Smooth muscle cell (in vitro differentiated cells): ENCODE results near the gene ZNF335. TPM values are rescaled to one million over a fixed set of nuclear protein-coding genes. Genes with fewer than 3 reads are reported as not detected.

ENCODE experiments used
- DNase-seq: peaks from one replicate; lab custom pipeline; 2025; ENCODE audit not compliant: unreplicated experiment; lab: John Stamatoyannopoulos, UW
- H2AFZ ChIP-seq: fragments of 200-600 bp; sonication (generic); 2 replicates; pipeline ENCODE4 v1.6.0; 2016; ENCODE audit warnings: antibody characterized with exemption, low read depth, mild to moderate bottlenecking
- H3F3A ChIP-seq: fragments of 200-600 bp; sonication (generic); 2 replicates; pipeline ENCODE4 v1.6.0; 2017; ENCODE audit warnings: antibody characterized with exemption, low read depth
- H3K27ac ChIP-seq: fragments of 200-600 bp; sonication (generic); 2 replicates; pipeline ENCODE4 v1.5.1; 2016; ENCODE audit warnings: low read depth, mild to moderate bottlenecking
- H3K27me3 ChIP-seq: fragments of 200-600 bp; sonication (generic); 2 replicates; pipeline ENCODE4 v1.6.1; 2016; ENCODE audit warnings: low read depth, mild to moderate bottlenecking
- H3K36me3 ChIP-seq: fragments of 200-600 bp; sonication (generic); 2 replicates; pipeline ENCODE4 v1.5.1; 2016; ENCODE audit warnings: low read depth
- H3K4me1 ChIP-seq: fragments of 200-600 bp; sonication (generic); 2 replicates; pipeline ENCODE4 v1.5.1; 2016; ENCODE audit warnings: low read depth
- H3K4me2 ChIP-seq: fragments of 200-600 bp; sonication (generic); 2 replicates; pipeline ENCODE4 v1.6.0; 2016; ENCODE audit warnings: mild to moderate bottlenecking
- H3K4me3 ChIP-seq: fragments of 200-600 bp; sonication (generic); 2 replicates; pipeline ENCODE4 v1.5.1; 2016; ENCODE audit warnings: mild to moderate bottlenecking
- H3K79me2 ChIP-seq: fragments of 200-600 bp; sonication (generic); 2 replicates; pipeline ENCODE4 v1.6.0; 2016; ENCODE audit warnings: low read depth, mild to moderate bottlenecking
- H3K9ac ChIP-seq: fragments of 200-600 bp; sonication (generic); 2 replicates; pipeline ENCODE4 v1.6.0; 2016; ENCODE audit warnings: low read depth
- H3K9me3 ChIP-seq: fragments of 200-600 bp; sonication (generic); replicated peaks from 2 replicates; pipeline ENCODE4 v1.5.1; 2016; ENCODE audit warnings: low read depth
- H4K20me1 ChIP-seq: fragments of 200-600 bp; sonication (generic); 2 replicates; pipeline ENCODE4 v1.6.0; 2016; ENCODE audit warnings: low read depth
- CTCF ChIP-seq: fragments of 200-600 bp; sonication (generic); IDR thresholded peaks from 2 replicates; pipeline ENCODE4 v1.5.1; 2017; ENCODE audit warnings: borderline replicate concordance, mild to moderate bottlenecking, antibody characterized with exemption; ENCODE audit not compliant: insufficient read depth, poor library complexity, severe bottlenecking
- WGBS: methylation state at CpG from one replicate; pipeline ENCODE4 v1.1.7; 2016; ENCODE audit warnings: low lambda C conversion rate; 5-methylcytosine and 5-hydroxymethylcytosine counted together
- polyA plus RNA-seq: library from polyadenylated mRNA; unstranded; fragments of >200 nt; fragmentation: Nextera tagmentation; extraction: Ambion mirVana; gene quantifications from 2 replicates; pipeline ENCODE4 v1.2.1, GENCODE V29; 2016
- total RNA-seq: library from RNA; depleted of rRNA; stranded (reverse); fragments of >200 nt; gene quantifications from 2 replicates; pipeline ENCODE4 v1.2.3, GENCODE V29; 2014

ZNF335 gene
- total and polyA plus RNA-seq, 2 experiments from 2014 or later, result 11.2 to 14.2 TPM

GRCh38 chr20:45944965-45945677 is 26.9 kb downstream of the ZNF335 start:
- Histone ChIP-seq H3K4me3 (no peak overlapping the region), H3K27ac (no peak overlapping the region), H3K4me1 (no peaks in the 10 kb centered on the region), H3K36me3 (no peaks in the 10 kb centered on the region), H2AFZ (no peak overlapping the region), H3K9ac (no peak overlapping the region), H3K4me2 (no peak overlapping the region), H3K9me3 (no peaks in the 10 kb centered on the region), H3F3A (peaks cover 8% of the 10 kb centered on the region), H3K79me2 (no peaks in the 10 kb centered on the region), H4K20me1 (no peaks in the 10 kb centered on the region), H3K27me3 (no peaks in the 10 kb centered on the region)
- TF ChIP-seq CTCF, result no peak
- WGBS, result 94% methylated on average over 19 of the region's 19 CpGs
- DNase-seq, result no peak

- Histone ChIP-seq H3K4me2 (no peak overlapping the region), H3K9me3 (no peaks in the 10 kb centered on the region), H3K27ac (peak overlapping the region; percentile 28), H3K36me3 (no peaks in the 10 kb centered on the region), H2AFZ (no peak overlapping the region), H3F3A (peaks cover 1% of the 10 kb centered on the region), H3K9ac (no peak overlapping the region), H3K79me2 (no peaks in the 10 kb centered on the region), H3K4me1 (no peaks in the 10 kb centered on the region), H4K20me1 (no peaks in the 10 kb centered on the region), H3K4me3 (no peak overlapping the region), H3K27me3 (no peaks in the 10 kb centered on the region)
- TF ChIP-seq CTCF, result no peak
- no peak for DNase-seq
- WGBS, result 89% methylated on average over 15 of the region's 15 CpGs
These were observed 27.6 kb downstream of the ZNF335 start for GRCh38 chr20:45944151-45944964.

- Histone ChIP-seq H3K9ac (no peak overlapping the region), H3K4me3 (no peak overlapping the region), H4K20me1 (peaks cover 1% of the 10 kb centered on the region), H3F3A (no peaks in the 10 kb centered on the region), H3K4me1 (no peaks in the 10 kb centered on the region), H3K9me3 (no peaks in the 10 kb centered on the region), H3K36me3 (no peaks in the 10 kb centered on the region), H3K27me3 (no peaks in the 10 kb centered on the region), H3K79me2 (peaks cover under 1% of the 10 kb centered on the region), H3K27ac (peak overlapping the region; percentile 28), H3K4me2 (no peak overlapping the region), H2AFZ (no peak overlapping the region)
- WGBS, result 97% methylated on average over 6 of the region's 6 CpGs
- TF ChIP-seq CTCF, result no peak
- no peak for DNase-seq
These were observed 28.4 kb downstream of the ZNF335 start for GRCh38 chr20:45943613-45944012.
